ENCODE measurements around the gene HHAT. TPM values are rescaled to one million over a fixed set of nuclear protein-coding genes. Genes with fewer than 3 reads are reported as not detected.
A peak's percentile ranks its signal among the peaks of the same experiment; 100 is the strongest.

The HHAT gene
- total RNA-seq, 4 donors from 2014 or later, result 2.2 to 11.6 (median 7.3) TPM

DNA sequence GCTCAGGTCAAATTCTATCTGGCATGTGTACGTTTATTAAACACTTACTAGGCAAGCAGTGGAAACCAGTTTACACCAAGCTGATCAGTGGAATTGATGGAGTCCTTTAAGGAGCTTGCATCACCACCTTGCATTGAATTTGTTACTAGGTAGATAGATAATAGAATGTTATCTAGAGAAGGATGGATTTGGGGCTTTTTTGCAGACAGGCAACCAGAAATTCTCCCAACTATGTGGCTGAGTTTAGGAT is 44.9 kb downstream of the HHAT start:
- intact Hi-C loops (cut with DNase I; ENCODE audit: low total_unique reads), result no loop called here
- no peak overlapping the region for H3K4me3 ChIP-seq
- H3K4me1 ChIP-seq, result no peaks in the 10 kb centered on the region
- H3K36me3 ChIP-seq, result no peaks in the 10 kb centered on the region
- WGBS, 2 donors (ENCODE audit: low coverage in 1 of 2), result 67 to 78% methylated on average over 1 of the region's 1 CpG
- no peaks in the 10 kb centered on the region for H3K27me3 ChIP-seq
- H3K9me3 ChIP-seq, result no peaks in the 10 kb centered on the region
- TF ChIP-seq POLR2AphosphoS5 (IDR thresholded peaks at IDR 0.05) (no peak), EP300 (IDR thresholded peaks at IDR 0.05; ENCODE audit: low read depth) (no peak), POLR2A (IDR thresholded peaks at IDR 0.05) (no peak)
- TF ChIP-seq, protein P1, sequence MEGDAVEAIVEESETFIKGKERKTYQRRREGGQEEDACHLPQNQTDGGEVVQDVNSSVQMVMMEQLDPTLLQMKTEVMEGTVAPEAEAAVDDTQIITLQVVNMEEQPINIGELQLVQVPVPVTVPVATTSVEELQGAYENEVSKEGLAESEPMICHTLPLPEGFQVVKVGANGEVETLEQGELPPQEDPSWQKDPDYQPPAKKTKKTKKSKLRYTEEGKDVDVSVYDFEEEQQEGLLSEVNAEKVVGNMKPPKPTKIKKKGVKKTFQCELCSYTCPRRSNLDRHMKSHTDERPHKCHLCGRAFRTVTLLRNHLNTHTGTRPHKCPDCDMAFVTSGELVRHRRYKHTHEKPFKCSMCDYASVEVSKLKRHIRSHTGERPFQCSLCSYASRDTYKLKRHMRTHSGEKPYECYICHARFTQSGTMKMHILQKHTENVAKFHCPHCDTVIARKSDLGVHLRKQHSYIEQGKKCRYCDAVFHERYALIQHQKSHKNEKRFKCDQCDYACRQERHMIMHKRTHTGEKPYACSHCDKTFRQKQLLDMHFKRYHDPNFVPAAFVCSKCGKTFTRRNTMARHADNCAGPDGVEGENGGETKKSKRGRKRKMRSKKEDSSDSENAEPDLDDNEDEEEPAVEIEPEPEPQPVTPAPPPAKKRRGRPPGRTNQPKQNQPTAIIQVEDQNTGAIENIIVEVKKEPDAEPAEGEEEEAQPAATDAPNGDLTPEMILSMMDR (IDR thresholded peaks at IDR 0.05), result no peak
- peak overlapping the region in 1 of 4 donors; percentile 31 for H3K27ac ChIP-seq
- in situ Hi-C loops (cut with MboI; ENCODE audit: low pct_ligation_motif_present in 1 of 4, low pct_unique_long_range_greater_than_20kb in 1 of 4, low sequenced_read_pairs in 3 of 4), result no loop called here
- no peak for DNase-seq

DNA sequence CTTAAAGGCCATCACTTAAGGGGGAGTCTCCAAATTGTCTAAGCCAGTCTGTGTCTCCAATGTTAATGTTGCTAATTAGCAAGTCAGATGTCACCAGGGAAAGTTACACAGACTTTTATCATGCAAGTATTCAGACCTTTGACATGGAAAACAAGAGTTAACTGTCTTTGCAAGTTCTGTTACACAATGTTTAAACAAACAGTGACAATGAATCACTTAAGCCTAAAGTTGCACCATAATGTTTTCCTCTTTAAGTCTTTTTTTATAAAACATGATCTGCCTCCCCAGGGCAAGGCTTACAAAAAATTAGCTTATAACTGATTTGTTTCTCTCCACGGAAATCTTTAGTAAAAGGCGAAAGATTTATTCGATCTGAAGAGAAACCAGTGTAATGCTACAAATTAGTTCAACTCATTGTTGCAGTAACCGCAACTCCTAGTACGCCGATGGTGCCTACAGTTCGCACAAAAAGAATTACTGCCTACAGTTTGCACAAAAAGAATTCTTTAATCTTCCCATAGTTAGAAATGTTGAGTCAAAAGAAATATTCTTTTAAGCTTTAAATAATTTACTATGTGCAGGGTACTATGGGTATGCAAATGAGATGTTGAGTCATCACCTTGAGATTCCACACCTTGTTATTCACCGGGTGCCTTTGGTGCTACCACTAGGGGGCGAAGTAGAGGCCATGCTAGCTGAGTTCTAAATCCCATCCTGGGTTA is 45.3 kb downstream of the HHAT start:
- no peak overlapping the region for H3K4me3 ChIP-seq
- H3K4me1 ChIP-seq, result no peaks in the 10 kb centered on the region
- intact Hi-C loops (cut with DNase I; ENCODE audit: low total_unique reads) (no loop called here), in situ Hi-C loops (cut with MboI; ENCODE audit: low pct_ligation_motif_present in 1 of 4, low pct_unique_long_range_greater_than_20kb in 1 of 4, low sequenced_read_pairs in 3 of 4) (no loop called here)
- peak overlapping the region in 2 of 4 donors; percentile 1 to 31 for H3K27ac ChIP-seq
- TF ChIP-seq POLR2AphosphoS5 (IDR thresholded peaks at IDR 0.05), result peak in 1 of 3 donors; percentile 55
- no peak for TF ChIP-seq EP300 (IDR thresholded peaks at IDR 0.05; ENCODE audit: low read depth)
- TF ChIP-seq, protein P1 (IDR thresholded peaks at IDR 0.05), result peak; percentile 30 to 53 (median 40)
- no peak for TF ChIP-seq POLR2A (IDR thresholded peaks at IDR 0.05)
- whole genome bisulfite sequencing, 2 donors (ENCODE audit: low coverage in 1 of 2), result 42 to 51% methylated on average over 8 to 9 of the region's 9 CpGs
- no peaks in the 10 kb centered on the region for H3K36me3 ChIP-seq
- peak; percentile 63 for DNase-seq
- H3K9me3 ChIP-seq, result no peaks in the 10 kb centered on the region
- H3K27me3 ChIP-seq, result no peaks in the 10 kb centered on the region

DNA sequence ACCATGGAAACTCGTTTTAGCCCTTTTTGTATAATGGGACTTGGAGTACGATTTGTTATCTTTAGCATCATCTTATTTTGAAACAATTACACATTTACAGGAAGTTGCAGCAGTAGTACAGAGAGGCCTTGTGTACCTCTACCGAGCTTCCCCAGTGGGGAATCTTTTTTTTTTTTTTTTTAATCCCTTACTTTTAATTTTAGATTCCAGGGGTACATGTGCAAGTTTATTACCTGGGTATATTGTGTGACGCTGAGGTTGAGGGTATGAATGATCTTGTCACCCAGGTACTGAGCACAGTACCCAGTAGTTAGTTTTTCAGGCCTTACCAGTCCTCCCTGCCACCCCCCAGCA is 45.9 kb downstream of the HHAT start:
- no peak for DNase-seq
- Histone ChIP-seq H3K27me3 (no peaks in the 10 kb centered on the region), H3K4me3 (no peak overlapping the region), H3K4me1 (no peaks in the 10 kb centered on the region), H3K27ac (peak overlapping the region in 2 of 4 donors; percentile 1 to 24), H3K36me3 (no peaks in the 10 kb centered on the region), H3K9me3 (no peaks in the 10 kb centered on the region)
- intact Hi-C loops (cut with DNase I; ENCODE audit: low total_unique reads) (no loop called here), in situ Hi-C loops (cut with MboI; ENCODE audit: low pct_ligation_motif_present in 1 of 4, low pct_unique_long_range_greater_than_20kb in 1 of 4, low sequenced_read_pairs in 3 of 4) (no loop called here)
- 71 to 84% methylated on average over 2 to 4 of the region's 4 CpGs for WGBS, 2 donors (ENCODE audit: low coverage in 1 of 2)
- TF ChIP-seq, protein P1 (IDR thresholded peaks at IDR 0.05), result peak in 1 of 5 experiments; percentile 2
- no peak for TF ChIP-seq EP300 (IDR thresholded peaks at IDR 0.05; ENCODE audit: low read depth)

DNA sequence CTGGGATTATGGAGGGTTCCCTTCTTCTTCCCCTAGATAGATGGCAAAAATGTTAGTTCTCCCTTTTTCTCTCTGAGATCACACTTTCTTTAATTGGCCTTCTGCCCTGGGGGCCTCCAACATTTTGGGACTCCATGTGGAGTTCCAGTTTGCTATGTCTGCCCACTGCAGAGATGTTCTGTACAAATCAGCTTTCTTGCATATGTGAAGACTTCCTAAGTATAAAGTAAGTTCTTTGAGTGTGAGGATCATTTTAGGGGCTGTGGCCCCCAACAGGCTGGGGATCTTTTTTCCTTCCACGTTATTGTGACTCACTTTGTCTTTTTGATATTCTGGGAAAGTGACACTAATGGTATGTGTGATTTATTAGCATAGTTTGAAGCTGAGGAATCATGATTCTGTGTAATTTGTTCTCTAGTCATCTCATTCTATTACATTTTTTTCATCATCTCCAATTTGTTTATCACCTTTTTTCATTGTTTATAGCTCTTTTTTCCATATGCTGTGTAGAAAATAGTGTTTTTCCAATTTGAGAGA is 48.2 kb downstream of the HHAT start:
- no peak for DNase-seq
- Histone ChIP-seq H3K9me3 (no peaks in the 10 kb centered on the region), H3K27me3 (no peaks in the 10 kb centered on the region), H3K4me1 (no peaks in the 10 kb centered on the region), H3K4me3 (no peak overlapping the region), H3K27ac (no peak overlapping the region), H3K36me3 (no peaks in the 10 kb centered on the region)
- in situ Hi-C loops (cut with MboI; ENCODE audit: low pct_ligation_motif_present in 1 of 4, low pct_unique_long_range_greater_than_20kb in 1 of 4, low sequenced_read_pairs in 3 of 4) (no loop called here), intact Hi-C loops (cut with DNase I; ENCODE audit: low total_unique reads) (no loop called here)
- TF ChIP-seq EP300 (IDR thresholded peaks at IDR 0.05; ENCODE audit: low read depth) (no peak), POLR2A (IDR thresholded peaks at IDR 0.05) (no peak), POLR2AphosphoS5 (IDR thresholded peaks at IDR 0.05) (no peak)
- TF ChIP-seq, protein P1 (IDR thresholded peaks at IDR 0.05), result no peak
- WGBS, 2 donors (ENCODE audit: low coverage in 1 of 2), result 41 to 56% methylated on average over 1 of the region's 1 CpG

Measured in transverse colon (tissue), 4 donors.